GM12875 (cell line): ENCODE measurements around the gene CR1.

Experiments used
- H3K4me3 ChIP-seq: one replicate; pipeline ENCODE4 v1.5.1; 2011; ENCODE audit warnings: low read depth, low read length, control low read depth
- TF ChIP-seq, protein P1 (sequence below): IDR thresholded peaks from 2 replicates; pipeline ENCODE4 v1.5.1; 2011; ENCODE audit warnings: low read depth, mild to moderate bottlenecking, control low read depth, inconsistent platforms, low read length, moderate library complexity, borderline replicate concordance; ENCODE audit not compliant: insufficient read depth

The CR1 gene

DNA sequence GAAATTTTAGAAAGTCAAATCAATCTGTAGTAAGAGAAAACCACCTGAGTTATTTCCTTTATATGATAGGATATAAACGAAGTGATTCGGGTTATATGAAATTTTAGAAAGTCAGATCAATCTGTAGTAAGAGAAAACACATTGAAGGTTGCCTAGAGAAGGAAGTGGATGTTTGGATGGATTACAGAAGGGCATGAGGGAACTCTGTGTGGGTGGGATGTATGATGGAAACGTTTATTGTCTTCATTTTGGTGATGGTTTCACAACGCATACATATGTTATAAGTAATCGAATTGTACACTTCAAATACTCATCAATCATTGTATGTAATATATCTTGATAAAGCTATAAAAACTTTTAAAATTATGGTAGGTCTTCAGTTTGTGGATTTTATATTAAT is 5.1 kb downstream of the CR1 start:
- no peak overlapping the region for H3K4me3 ChIP-seq
- TF ChIP-seq, protein P1, sequence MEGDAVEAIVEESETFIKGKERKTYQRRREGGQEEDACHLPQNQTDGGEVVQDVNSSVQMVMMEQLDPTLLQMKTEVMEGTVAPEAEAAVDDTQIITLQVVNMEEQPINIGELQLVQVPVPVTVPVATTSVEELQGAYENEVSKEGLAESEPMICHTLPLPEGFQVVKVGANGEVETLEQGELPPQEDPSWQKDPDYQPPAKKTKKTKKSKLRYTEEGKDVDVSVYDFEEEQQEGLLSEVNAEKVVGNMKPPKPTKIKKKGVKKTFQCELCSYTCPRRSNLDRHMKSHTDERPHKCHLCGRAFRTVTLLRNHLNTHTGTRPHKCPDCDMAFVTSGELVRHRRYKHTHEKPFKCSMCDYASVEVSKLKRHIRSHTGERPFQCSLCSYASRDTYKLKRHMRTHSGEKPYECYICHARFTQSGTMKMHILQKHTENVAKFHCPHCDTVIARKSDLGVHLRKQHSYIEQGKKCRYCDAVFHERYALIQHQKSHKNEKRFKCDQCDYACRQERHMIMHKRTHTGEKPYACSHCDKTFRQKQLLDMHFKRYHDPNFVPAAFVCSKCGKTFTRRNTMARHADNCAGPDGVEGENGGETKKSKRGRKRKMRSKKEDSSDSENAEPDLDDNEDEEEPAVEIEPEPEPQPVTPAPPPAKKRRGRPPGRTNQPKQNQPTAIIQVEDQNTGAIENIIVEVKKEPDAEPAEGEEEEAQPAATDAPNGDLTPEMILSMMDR = no peak

GRCh38 chr1:207502726-207503125 is 6.8 kb downstream of the CR1 start:
- no peak overlapping the region for H3K4me3 ChIP-seq
- TF ChIP-seq, protein P1 = no peak

- TF ChIP-seq, protein P1 = no peak
- no peak overlapping the region for H3K4me3 ChIP-seq
Observed at GRCh38 chr1:207503950-207504349, 8.0 kb downstream of the CR1 start.

GRCh38 chr1:207504438-207504837 is 8.5 kb downstream of the CR1 start:
- no peak overlapping the region for H3K4me3 ChIP-seq
- TF ChIP-seq, protein P1 = no peak

- TF ChIP-seq, protein P1 = no peak
- no peak overlapping the region for H3K4me3 ChIP-seq
Observed at GRCh38 chr1:207510444-207510843, 14.5 kb downstream of the CR1 start.

DNA sequence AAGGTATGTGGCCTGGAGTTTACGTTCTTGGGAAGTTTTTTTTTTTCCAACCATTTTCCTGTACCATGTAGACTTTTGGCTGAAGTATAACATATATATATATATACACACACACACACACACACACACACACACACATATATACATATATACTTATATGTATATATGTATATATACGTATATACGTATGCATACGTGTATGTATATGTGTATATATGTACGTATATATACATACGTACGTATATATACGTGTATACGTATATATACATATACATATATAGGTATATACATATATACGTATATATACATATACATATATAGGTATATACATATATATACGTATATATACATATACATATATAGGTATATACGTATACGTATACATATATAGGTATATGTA is 18.9 kb downstream of the CR1 start:
- TF ChIP-seq, protein P1 = no peak
- H3K4me3 ChIP-seq = no peak overlapping the region

DNA sequence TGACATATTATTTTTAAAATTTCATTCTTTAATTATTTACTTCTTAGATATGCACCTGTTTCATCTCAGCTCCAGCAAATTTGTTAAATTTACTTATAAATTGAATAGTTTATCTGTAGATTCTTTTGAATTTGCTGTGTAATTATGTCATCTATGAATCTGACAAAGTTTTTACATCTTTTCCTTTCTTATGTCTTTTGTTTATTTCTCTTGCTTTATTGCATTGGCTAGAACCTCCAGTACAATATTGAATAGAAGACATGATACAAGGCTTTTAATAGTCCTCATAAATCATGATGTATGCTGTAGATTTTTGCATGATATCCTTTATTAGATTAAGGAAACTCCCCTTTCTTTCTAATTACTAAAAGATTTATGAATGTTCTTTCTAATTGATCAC is 20.8 kb downstream of the CR1 start:
- TF ChIP-seq, protein P1 = no peak

More for the DNA sequence above, 20.8 kb downstream of the CR1 start:
- no peak overlapping the region for H3K4me3 ChIP-seq
